Vagina (tissue), 2 donors: ENCODE measurements around the gene DIS3. TPM values are rescaled to one million over a fixed set of nuclear protein-coding genes. Genes with fewer than 3 reads are reported as not detected.

Source experiments
- DNase-seq, 2 donors: peaks; one replicate each; pipeline ENCODE4 v3.0.0-alpha.2; 2017; ENCODE audit errors: extremely low spot score in 2 of 2
- H3K27ac ChIP-seq: fragments of 200-600 bp; sonication (generic); one replicate; pipeline ENCODE4 v1.5.1; 2019
- H3K27me3 ChIP-seq: fragments of 200-600 bp; sonication (generic); one replicate; pipeline ENCODE4 v1.5.1; 2019
- H3K36me3 ChIP-seq, 2 donors: fragments of 200-600 bp; sonication (generic); one replicate each; pipeline ENCODE4 v1.5.1; 2017 to 2019
- H3K4me1 ChIP-seq: fragments of 200-600 bp; sonication (generic); one replicate; pipeline ENCODE4 v1.5.1; 2019
- H3K4me3 ChIP-seq, 2 donors: fragments of 200-600 bp; sonication (generic); 1 replicate in 1 of 2; 2 replicates in 1 of 2; pipeline ENCODE4 v1.5.1; 2016 to 2019
- H3K9me3 ChIP-seq: fragments of 200-600 bp; sonication (generic); one replicate; pipeline ENCODE4 v1.5.1; 2019
- CTCF ChIP-seq, 3 experiments: fragments of 450-650 bp in 2 of 3; fragments of 200-600 bp in 1 of 3; sonication (generic) in 1 of 3; IDR thresholded peaks; one replicate each; pipeline ENCODE4 v1.5.1; 2017 to 2019; ENCODE audit warnings: antibody characterized with exemption in 3 of 3, mild to moderate bottlenecking in 2 of 3, moderate library complexity in 2 of 3
- POLR2A ChIP-seq, 2 donors: fragments of 450-650 bp; IDR thresholded peaks; one replicate each; pipeline ENCODE4 v1.6.1; 2017; ENCODE audit warnings: antibody characterized with exemption in 2 of 2, mild to moderate bottlenecking in 2 of 2, moderate library complexity in 2 of 2
- POLR2AphosphoS5 ChIP-seq, 2 donors: sonication (generic); formaldehyde crosslinking; IDR thresholded peaks; one replicate each; pipeline ENCODE4 v1.9.0; 2017; ENCODE audit warnings: antibody characterized with exemption in 2 of 2, mild to moderate bottlenecking in 2 of 2, low read depth in 1 of 2; ENCODE audit not compliant: insufficient read depth in 1 of 2
- intact Hi-C: fragments of 100-400 bp; cut with DNase I; formaldehyde crosslinking; loops from one replicate; pipeline ENCODE4 v1.15.1; 2023
- total RNA-seq: library from RNA; depleted of rRNA; stranded (reverse); fragments of >200 nt; gene quantifications from one replicate; pipeline ENCODE4 v1.2.3, GENCODE V29; 2016

The DIS3 gene
- 19.4 TPM for total RNA-seq

DNA sequence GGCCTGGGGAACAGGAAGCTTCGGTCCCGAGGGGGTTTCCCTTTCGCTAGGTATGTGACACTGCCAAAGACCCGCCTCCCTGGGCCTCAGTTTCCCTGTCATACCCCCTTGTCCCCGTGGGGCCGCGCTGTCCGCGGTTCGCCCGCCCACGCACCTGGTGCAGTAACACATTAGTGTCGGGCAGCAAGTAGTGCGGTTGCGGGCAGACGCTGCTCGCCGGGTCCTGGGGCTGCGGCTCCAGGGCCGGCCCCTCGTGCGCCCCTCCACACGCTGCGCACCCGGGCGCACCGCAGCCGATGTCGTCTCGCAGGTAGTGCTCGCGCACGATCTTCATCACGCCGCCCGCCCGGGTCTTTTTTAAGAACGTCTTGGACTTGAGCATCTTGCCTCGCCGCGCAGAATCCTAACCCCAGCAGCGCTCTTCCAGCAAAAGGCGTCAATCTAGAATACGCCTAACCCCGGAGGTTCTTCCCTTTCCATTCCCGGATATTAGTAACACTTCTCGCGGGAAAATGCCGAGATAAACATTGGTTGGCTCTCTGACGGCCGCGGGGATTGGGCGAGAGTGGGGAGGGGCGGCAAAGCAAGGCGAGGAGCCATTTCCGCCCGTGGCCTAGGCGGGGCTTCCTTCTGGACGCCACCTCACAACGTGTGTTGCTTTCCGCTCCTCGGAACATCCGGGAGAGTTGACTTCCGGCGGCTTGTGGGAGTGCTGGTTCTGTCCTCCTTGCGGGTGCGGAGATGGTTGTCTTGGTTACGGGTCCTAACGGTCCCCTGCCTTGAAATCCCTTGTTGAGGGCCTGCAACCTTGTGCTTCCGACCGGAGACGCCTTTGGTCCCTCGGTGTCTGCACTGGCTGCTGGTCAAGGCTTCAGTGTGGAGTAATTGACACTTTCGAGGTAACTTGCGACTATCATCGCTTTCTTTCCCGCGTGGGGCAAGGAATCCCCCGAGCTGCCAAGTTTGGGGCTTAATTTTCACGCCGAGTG lies at the start of gene DIS3, which contains the start of gene PIBF1:
Gene DIS3 (minus strand): TSS at position 450 of the 989 bp plus-strand sequence. CDS start 68 bp downstream, at position 382.
Gene PIBF1 (plus strand): TSS at position 683 of the 989 bp plus-strand sequence. CDS start 1,337 bp downstream, outside the sequence.
- H3K4me1 ChIP-seq = peaks cover 50% of the 10 kb centered on the region
- H3K9me3 ChIP-seq = no peaks in the 10 kb centered on the region
- H3K36me3 ChIP-seq = peaks cover 0 to 14% of the 10 kb centered on the region in 2 donors
- intact Hi-C loops = loop anchor here (10.0 kb wide), 1 partner anchor 57 kb away; the partner anchor contains the start of genes BORA and MZT1
- peak within 1 kb of the TSS; percentile 84 for H3K27ac ChIP-seq
- peak; percentile 97 to 98 for DNase-seq
- H3K27me3 ChIP-seq = no peaks in the 10 kb centered on the region
- no peak for TF ChIP-seq CTCF (IDR thresholded peaks at IDR 0.05)
- TF ChIP-seq POLR2A (IDR thresholded peaks at IDR 0.05) = peak in 1 of 2 donors; percentile 30
- peak; percentile 89 to 97 for TF ChIP-seq POLR2AphosphoS5 (IDR thresholded peaks at IDR 0.05; ENCODE audit: insufficient read depth in 1 of 2, low read depth in 1 of 2)
- peak within 1 kb of the TSS; percentile 72 to 100 for H3K4me3 ChIP-seq

- TF ChIP-seq CTCF (IDR thresholded peaks at IDR 0.05) (no peak), POLR2A (IDR thresholded peaks at IDR 0.05) (no peak), POLR2AphosphoS5 (IDR thresholded peaks at IDR 0.05; ENCODE audit: insufficient read depth in 1 of 2, low read depth in 1 of 2) (no peak)
- H3K36me3 ChIP-seq = no peaks in the 10 kb centered on the region
- no peak for DNase-seq
- no peaks in the 10 kb centered on the region for H3K4me1 ChIP-seq
- no peak overlapping the region for H3K27ac ChIP-seq
- no peaks in the 10 kb centered on the region for H3K27me3 ChIP-seq
- no peak overlapping the region for H3K4me3 ChIP-seq
- intact Hi-C loops = no loop called here
- H3K9me3 ChIP-seq = no peaks in the 10 kb centered on the region
These were observed 42.0 kb upstream of the DIS3 start for GRCh38 chr13:72823724-72824123.

GRCh38 chr13:72823081-72823480 lies 41.4 kb upstream of the DIS3 start:
- Histone ChIP-seq H3K4me3 (no peak overlapping the region), H3K9me3 (no peaks in the 10 kb centered on the region), H3K36me3 (no peaks in the 10 kb centered on the region), H3K27ac (no peak overlapping the region), H3K4me1 (no peaks in the 10 kb centered on the region), H3K27me3 (no peaks in the 10 kb centered on the region)
- TF ChIP-seq POLR2A (IDR thresholded peaks at IDR 0.05) (no peak), POLR2AphosphoS5 (IDR thresholded peaks at IDR 0.05; ENCODE audit: insufficient read depth in 1 of 2, low read depth in 1 of 2) (no peak), CTCF (IDR thresholded peaks at IDR 0.05) (no peak)
- intact Hi-C loops = no loop called here
- DNase-seq = no peak

DNA sequence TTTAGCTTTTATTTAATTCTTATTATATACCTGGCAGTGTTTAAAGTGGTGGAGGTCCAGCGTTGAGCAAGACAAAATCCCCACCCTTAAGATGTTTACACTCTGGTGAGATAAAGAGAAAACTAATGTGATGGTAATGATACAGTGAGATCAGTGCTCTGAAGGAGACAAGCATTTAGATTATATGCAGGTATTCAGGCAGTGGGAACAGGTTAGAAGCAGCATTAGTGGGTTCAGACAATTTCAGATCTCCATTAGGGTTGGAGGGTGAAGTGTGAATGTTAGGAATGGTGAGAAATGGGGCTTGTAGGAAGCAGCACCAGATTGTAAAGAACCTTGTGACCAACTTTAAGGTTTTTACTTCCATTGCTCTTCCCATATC lies 39.2 kb upstream of the DIS3 start:
- TF ChIP-seq POLR2A (IDR thresholded peaks at IDR 0.05) (no peak), CTCF (IDR thresholded peaks at IDR 0.05) (no peak), POLR2AphosphoS5 (IDR thresholded peaks at IDR 0.05; ENCODE audit: insufficient read depth in 1 of 2, low read depth in 1 of 2) (no peak)
- H3K36me3 ChIP-seq = no peaks in the 10 kb centered on the region
- H3K9me3 ChIP-seq = no peaks in the 10 kb centered on the region

More for the DNA sequence above, 39.2 kb upstream of the DIS3 start:
- Histone ChIP-seq H3K4me3 (no peak overlapping the region), H3K4me1 (no peaks in the 10 kb centered on the region), H3K27me3 (no peaks in the 10 kb centered on the region), H3K27ac (no peak overlapping the region)
- intact Hi-C loops = no loop called here
- no peak for DNase-seq
